ENCODE results near the gene ITPR3.

DNA sequence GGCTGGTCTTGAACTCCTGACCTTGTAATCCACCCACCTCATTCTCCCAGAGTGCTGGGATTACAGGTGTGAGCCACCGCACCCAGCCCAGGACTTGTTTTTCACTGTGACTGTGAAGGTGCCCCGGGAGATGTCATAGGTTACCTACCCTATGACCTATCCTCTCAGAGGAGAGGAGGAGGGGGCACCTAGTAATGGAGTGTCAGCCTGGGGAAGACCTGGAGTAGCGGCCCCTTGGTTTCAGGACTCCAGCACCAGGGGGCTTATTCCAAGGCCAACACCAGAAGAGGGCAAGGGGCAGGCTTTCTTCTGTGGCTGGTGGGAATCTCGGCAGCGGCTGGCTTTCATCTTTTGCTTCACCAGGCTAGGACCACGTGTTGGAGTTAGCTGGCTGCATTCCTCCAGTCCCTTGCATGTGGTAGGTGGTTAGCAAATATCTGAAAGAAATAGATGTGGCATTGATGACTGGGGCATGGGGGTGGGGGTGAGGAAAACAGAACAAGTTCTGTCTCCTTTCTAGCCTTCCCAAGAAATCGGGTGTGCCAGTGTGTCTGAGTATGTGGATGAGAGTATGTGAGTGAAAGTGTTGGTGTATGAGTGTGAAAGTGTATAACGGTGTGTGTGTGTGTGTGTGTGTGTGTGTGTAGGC, 7.9 kb upstream of the ITPR3 start:
- TF ChIP-seq CREB1 (IDR thresholded peaks at IDR 0.05; ENCODE audit: low read depth) (no peak), FOXM1 (IDR thresholded peaks at IDR 0.05; ENCODE audit: borderline replicate concordance, low read depth) (no peak), ZBTB7A (IDR thresholded peaks at IDR 0.05; ENCODE audit: low read depth) (no peak), REST (IDR thresholded peaks at IDR 0.05; ENCODE audit: low read depth) (no peak), EP300 (IDR thresholded peaks at IDR 0.05; ENCODE audit: borderline replicate concordance) (no peak), TCF12 (IDR thresholded peaks at IDR 0.05; ENCODE audit: low read depth) (no peak), USF1 (IDR thresholded peaks at IDR 0.05) (no peak), TEAD4 (IDR thresholded peaks at IDR 0.05) (no peak), YY1 (IDR thresholded peaks at IDR 0.05; ENCODE audit: low read depth) (no peak), RAD21 (IDR thresholded peaks at IDR 0.05; ENCODE audit: low read depth) (no peak), TAF1 (IDR thresholded peaks at IDR 0.05; ENCODE audit: low read depth) (no peak), NFIC (IDR thresholded peaks at IDR 0.05) (no peak), EGR1 (IDR thresholded peaks at IDR 0.05) (no peak)
- TF ChIP-seq, protein P1, sequence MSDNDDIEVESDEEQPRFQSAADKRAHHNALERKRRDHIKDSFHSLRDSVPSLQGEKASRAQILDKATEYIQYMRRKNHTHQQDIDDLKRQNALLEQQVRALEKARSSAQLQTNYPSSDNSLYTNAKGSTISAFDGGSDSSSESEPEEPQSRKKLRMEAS (IDR thresholded peaks at IDR 0.05), result no peak

All from Ishikawa (cell line).